GM11168 (cell line): ENCODE measurements around the gene MOB3A.
"Not testable (repeated sequence)": the region's sequence is repeated elsewhere in the genome, so short reads cannot be mapped to it uniquely, and the experiment has no call there.

Experiments
- in situ Hi-C: fragments of 300-500 bp; cut with MboI; formaldehyde crosslinking; loops from one replicate; pipeline ENCODE4 v1.12.0; 2022; ENCODE audit warnings: low sequenced_read_pairs; ENCODE audit not compliant: unreplicated experiment

MOB3A gene

DNA sequence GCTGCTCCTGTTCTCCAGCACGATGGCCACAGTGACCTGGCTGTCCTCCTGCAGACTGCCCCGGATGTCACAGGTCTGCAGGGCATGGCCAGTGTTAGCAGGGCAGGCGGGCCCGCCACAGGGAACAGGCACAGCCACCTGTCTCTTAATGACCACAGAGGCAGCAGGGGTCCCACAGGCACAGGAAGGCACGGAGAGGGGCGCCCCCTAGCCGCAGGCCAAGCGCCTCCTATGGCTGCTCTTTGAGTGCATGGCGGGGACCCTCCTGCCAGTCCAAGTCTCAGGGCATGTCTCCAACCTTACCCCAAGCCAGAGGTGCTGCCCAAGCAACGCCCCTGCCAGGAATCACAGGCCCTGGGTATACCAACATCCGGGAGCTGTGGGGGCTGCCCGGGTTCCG, 14.7 kb upstream of the MOB3A start:
- in situ Hi-C loops = no loop called here

DNA sequence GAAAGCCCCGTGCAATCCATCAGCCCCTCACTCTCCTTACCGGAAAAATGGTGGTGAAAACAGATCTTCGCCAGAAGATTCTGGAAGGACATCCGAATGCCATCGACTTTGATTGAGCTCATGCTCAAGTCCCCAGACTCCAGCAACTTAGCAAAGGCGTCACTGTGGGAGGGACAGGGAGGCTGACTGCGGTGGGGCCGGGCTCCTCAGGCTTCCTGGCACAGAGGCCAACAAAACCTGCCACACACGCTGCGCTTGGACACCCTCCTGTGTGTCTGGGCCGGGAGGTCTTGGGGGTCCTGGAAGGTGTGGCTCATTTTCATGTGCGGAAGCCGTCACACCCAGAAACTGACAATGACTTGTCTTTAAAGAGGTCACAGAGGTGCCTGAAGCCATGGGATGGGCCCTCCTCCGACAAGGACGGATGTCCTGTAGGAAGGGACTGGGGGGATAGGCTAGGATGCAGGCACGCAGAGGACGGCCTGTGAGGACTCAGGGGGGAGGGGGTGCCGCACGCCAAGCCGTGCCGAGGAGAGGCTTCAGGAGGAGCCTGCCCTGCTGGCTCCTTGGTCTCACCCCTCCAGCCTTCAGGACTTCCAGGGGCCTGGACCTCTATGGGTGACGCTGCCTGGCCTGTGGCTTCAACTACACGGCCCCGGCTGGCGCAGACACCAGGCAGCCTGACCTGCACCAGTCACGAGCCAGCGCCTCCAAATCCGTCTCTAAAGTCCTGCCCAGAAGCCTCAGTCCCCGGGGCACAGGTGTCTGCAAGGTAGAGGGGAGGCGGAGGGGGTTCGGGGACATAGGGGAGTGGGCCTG, 13.1 kb upstream of the MOB3A start:
- in situ Hi-C loops = no loop called here

DNA sequence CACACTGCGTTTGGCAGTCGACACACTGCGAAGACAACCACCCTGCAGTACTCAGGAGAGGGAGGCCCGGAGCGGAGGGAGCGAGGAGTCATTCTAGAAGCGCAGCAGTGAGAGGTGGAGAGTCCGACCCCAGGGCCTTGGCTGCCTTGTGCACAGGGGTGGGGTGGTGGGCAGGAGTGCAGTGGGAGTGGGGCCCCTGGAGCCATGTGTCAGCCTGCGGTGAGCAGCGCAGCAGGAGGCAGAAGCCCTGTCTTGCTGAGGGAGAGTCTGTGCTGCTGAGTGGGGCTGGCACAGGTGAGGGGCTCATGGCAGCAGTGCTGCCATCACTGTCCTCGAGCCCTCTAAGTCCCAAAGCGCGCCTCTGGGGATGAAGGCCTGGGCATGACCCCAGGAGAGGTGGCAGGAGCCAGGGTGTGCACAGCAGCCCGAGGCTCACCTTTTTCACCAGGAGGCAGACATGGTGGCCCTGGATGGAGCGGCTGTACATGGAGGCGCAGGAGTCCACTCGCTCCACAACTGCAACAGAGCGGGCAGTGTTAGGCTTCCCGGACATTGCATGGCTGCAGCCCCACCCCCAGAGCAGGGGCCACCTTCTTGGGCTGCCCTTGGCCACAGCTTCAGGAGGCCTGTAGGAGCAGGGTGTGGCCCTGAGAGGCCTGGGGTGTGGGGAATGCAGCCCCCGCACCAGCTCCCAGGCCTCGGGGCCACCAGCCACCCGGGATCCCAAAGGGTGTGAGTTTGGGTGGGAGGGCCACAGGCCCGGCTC, 12.3 kb upstream of the MOB3A start:
- in situ Hi-C loops = no loop called here

DNA sequence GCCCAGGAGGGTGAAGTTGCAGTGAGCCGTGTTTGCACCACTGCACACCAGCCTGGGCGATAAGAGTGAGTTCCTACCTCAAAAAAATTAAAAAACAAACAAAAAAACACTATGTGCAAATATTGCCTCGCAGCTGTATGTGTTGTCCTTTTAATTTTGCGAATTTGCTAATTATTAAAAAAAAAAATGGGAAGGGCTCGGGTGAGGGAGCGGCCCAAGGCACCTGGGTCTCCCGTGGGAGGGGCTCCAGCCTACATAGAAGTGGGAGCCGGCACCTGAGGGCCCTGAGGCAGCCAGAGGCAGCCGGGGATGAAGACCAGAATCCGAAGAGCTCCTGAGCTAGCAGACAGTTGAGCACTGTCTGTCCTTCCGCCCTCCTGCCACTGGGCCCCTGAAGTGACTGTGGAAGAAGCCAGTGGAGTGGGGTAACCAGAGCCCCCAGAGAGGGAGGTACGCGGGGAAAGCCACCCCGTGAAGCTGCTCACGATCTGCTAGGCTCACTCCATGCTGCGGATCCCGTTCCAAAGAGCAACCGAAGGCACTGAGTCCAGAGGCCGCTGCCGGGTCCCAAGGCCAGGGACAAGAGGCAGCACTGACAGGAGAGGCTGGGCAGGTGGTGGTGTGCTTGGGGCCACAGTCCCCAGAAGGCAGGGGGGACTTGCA, 7.0 kb upstream of the MOB3A start:
- in situ Hi-C loops = no loop called here

DNA sequence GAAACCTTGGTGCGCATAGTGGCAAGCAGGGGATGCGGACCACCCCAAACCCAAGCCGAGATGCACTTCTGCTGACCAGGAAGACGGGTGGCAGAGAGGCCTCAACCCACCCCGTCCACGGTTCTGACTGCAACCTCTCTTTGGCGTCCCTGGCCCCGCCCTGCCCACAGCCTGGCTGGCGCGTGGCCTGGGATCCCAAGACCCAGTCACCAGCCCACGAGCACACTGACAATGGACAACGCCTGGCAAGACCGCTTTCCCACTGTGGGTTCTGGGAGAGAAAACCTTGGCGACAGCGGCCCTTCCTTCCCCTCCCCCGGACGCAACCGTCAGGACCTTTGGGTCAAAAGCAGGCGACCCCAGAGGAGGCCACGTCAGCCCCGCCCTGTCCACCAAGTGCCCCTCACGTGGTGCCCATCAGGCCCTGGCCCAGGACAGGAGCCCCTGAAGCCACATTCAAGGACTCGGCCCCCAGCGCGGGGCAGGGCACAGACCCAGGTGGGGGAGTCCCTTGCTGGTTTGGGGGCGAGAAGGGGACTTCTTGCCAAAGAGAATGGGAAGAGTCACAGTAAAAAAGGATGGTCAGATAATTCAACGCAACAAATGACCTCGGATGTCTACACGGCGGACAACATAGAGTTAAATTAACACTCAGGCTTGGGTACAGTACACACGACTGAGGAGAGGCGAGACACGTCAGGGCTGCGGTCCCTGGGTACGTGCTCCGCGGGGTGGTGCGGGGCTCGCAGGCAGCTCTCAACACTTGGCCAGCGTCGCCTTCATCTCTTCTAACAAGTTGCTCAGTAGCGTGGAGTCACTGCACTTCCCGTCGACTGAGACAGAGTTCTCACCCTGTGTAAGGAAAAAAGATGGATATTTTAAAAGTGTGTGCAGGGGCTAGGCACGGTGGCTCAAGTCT, 5.5 kb upstream of the MOB3A start:
- in situ Hi-C loops = no loop called here

DNA sequence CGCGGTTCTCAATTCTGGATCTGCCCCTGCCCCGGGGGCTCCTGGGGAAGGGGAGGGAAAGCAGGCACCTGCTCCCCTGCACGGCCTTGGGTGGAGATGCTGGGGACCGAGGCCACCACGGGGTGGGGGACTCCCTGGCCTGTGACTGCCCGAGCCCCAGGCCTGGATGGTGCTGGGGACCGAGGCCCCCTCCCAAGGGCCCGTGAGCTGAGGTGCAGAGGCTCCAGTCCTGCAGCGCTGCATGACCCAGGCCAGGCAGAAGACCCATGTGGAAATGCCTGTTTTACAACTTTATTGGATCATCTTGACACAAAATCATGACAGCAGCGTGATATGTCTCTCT, 4.6 kb upstream of the MOB3A start:
- in situ Hi-C loops = no loop called here

DNA sequence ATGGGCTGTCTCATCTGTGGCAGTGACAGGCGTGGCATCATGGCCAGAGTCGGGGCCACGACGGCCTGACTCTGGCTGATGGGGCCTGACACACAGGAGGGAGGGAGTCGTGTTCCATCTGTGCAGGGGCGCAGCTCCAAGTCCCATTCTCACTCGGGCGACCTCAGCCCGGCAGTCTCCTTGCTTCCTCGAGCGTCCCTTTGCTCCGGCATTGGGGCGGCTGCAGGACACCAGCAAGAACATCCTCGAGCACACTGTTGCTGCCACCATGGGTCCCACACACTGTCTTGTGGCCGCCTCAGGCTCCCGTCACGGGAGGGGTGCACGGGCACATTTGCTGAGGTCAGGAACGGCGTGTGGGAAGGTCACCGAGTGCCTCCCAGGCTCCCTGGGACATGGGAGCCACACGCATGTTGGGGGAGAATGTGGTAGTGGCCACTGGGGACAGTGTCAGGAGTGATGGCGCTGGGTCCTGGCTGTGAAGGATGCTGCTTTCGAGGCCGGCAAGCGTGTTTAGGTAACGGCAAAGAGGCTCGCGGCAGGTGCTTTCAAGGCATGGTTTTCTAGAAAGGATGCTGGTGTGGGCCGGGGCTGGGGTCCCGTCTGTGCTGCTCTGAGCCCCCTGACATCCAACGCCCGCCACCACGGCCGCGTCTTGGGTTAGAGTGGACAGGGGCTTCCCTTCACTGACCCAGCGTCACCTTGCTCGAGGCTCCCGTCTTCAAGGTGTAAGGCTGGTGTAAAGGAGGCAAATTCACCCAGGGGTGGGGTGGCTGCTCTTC, 4.0 kb upstream of the MOB3A start:
- in situ Hi-C loops = no loop called here

DNA sequence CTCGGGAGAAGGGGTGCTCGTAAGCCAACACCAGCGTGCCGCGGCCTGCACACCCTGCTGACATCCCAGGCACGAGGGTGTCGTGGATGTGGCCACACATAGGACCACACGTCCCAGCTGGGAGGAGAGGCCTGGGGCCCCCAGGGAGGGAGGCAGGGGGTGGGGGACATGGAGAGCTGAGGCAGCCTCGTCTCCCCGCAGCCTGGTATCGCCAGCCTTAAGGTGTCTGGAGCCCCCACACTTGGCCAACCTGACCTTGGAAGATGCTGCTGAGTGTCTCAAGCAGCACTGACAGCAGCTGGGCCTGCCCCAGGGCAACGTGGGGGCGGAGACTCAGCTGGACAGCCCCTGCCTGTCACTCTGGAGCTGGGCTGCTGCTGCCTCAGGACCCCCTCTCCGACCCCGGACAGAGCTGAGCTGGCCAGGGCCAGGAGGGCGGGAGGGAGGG, 3.0 kb upstream of the MOB3A start:
- in situ Hi-C loops = no loop called here

DNA sequence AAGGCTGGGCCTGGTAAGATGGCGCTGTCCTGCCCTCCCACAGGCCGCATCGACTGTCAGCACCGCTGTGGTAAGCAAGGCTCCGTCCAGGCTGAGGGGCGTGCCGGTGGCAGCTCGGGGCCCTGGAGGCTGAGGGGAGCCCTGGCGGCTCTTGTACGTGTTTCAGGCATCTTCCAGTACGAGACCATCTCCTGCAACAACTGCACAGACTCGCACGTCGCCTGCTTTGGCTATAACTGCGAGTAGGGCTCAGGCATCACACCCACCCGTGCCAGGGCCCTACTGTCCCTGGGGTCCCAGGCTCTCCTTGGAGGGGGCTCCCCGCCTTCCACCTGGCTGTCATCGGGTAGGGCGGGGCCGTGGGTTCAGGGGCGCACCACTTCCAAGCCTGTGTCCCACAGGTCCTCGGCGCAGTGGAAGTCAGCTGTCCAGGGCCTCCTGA, 1.8 kb upstream of the MOB3A start:
- in situ Hi-C loops = no loop called here

DNA sequence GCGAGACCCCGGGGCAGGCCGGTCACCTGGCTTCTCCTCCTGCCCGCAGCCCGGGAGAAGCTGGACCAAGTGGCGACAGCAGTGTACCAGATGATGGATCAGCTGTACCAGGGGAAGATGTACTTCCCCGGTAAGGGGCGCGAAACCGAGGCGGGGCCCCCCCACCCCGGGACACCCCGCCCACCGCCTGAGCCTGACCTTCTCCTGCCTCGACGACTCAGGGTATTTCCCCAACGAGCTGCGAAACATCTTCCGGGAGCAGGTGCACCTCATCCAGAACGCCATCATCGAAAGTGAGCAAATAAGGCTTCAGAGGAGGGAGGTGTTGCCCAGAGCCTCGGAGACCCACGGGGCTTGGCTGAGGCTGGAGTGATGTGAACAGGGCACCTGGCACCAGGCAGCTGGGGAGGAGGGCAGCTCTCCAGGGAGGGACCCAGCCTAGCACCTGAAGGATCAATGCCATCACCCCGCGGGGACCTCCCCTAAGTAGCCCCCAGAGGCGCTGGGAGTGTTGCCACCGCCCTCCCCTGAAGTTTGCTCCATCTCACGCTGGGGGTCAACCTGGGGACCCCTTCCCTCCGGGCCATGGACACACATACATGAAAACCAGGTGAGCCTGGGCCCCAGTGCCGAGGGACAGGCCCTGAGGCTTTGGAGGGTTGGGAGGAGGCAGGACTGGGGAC, 1.2 kb upstream of the MOB3A start:
- in situ Hi-C loops = no loop called here

DNA sequence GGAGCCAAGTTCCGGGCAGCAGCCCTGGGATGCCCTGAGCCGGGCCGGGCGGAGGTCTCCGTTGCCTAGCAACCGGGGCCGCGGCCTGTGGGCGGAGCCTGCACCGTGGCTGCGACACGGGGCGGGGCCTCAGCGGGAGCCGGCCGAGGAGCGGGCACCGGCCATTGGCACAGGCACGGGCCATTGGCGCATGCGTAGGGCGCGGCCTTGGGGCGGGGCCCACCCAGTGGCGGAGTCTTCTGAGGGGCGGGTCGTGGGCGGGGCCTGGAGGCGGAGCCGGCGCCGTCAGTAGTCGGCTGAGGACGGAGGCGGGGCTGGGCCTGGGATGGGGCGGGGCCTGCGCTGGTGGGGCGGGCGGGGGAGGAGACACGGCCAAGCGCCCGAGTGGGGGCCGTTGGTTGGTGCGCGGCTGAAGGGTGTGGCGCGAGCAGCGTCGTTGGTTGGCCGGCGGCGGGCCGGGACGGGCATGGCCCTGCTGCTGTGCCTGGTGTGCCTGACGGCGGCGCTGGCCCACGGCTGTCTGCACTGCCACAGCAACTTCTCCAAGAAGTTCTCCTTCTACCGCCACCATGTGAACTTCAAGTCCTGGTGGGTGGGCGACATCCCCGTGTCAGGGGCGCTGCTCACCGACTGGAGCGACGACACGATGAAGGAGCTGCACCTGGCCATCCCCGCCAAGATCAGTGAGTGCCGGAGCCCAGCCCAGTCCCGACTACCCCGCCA, 515 bp upstream of the MOB3A start, which contains the start of gene IZUMO4:
TSS of gene IZUMO4 (plus strand) at position 436 of the 723 bp plus-strand sequence. CDS start at position 467, 31 bp downstream.
- in situ Hi-C loops = no loop called here

DNA sequence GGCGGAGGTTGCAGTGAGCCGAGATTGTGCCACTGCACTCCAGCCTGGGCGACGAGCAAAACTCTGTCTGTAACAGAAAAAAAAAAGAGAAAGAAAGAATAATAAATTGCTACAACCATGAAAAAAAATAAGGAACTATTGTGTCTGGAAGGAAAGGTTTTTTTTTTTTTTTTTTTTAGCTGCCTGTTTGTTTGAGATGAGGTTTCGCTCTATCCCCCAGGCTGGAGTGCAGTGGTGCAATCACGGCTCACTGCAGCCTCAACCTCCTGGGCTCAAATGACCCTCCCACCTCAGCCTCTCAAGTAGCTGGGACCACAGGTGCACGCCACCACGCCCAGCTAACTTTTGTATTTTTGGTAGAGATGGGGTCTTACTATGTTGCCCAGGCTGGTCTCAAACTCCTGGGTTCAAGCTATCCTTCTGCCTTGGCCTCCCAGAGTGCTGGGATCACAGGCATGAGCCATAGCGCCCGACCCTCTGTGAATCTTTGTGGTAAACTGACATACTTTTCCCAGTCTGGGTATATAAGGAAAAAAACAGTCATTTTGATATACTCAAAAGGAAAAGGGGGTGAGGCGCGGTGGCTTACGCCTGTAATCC, 4.1 kb downstream of the MOB3A start:
- in situ Hi-C loops = not testable (repeated sequence)

DNA sequence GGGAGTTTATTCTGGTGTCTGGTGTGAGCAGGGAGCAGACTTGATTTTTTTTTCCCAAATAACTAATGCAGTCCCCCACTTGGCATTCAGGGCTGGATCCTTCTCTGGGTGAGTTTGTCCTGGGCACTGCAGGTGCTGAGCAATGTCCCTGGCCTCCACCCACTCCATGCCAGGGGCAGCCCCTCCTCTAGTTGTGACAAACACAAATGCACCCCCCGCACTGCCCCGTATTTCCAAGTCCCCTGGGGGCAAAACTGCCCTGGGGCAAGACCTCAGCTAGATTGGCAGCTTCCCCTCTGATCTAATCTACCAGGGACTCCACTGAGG, 6.4 kb downstream of the MOB3A start:
- in situ Hi-C loops = no loop called here

DNA sequence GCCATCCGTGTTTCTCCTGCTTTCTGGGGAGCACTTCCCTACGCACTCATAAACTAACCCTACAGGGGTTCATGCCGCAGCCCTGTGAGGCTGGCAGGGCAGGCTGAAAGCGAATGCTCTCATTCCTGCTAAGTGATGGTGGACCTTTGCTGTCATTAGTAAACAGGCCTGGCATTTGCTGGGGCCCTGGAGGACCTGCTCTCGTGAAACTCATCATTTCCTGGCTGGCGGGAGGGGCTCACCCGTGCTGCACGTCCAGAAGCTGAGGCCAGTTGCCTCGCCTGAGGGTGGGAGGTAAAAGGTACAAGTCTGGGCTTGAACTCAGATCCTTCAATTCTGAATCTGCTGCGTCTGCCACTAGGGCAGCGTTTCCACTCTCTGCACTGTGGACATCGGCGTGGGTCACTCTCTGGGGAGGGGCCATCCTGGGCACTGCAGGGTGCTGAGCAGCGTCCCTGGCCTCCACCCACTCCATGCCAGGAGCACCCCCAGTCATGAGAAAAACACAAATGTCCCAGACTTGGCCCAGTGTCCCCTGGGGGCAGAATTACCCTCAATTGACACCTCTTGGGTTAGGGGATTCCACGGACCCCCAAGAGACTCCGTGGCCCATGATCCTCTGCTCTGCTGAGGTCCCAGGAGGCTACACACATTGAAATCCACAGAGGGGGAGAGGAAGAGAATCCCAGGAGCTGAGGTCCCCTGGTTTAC, 7.0 kb downstream of the MOB3A start:
- in situ Hi-C loops = no loop called here

DNA sequence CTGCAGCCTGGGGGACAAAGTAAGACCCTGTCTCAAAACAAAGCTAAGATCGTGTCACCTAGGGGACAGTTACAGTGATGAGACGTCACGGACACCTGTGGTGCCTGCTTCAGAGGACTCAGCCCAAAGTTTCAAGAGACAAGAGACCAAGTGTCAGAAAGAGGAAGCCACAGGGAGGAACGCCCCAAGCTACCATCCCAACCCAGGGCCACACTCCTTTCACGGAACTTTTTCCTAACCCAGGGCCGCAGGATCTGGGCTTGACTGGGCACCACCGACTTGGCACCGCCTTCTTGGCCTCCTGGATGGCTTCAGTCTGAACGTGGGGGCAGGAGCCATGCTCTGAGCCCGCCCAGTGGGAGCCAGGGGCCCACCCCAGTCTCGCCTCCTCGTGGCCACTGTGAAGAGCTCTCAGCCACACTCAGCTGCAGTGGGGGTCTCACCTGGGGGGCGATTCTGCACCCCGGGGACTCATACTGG, 8.5 kb downstream of the MOB3A start:
- in situ Hi-C loops = no loop called here

DNA sequence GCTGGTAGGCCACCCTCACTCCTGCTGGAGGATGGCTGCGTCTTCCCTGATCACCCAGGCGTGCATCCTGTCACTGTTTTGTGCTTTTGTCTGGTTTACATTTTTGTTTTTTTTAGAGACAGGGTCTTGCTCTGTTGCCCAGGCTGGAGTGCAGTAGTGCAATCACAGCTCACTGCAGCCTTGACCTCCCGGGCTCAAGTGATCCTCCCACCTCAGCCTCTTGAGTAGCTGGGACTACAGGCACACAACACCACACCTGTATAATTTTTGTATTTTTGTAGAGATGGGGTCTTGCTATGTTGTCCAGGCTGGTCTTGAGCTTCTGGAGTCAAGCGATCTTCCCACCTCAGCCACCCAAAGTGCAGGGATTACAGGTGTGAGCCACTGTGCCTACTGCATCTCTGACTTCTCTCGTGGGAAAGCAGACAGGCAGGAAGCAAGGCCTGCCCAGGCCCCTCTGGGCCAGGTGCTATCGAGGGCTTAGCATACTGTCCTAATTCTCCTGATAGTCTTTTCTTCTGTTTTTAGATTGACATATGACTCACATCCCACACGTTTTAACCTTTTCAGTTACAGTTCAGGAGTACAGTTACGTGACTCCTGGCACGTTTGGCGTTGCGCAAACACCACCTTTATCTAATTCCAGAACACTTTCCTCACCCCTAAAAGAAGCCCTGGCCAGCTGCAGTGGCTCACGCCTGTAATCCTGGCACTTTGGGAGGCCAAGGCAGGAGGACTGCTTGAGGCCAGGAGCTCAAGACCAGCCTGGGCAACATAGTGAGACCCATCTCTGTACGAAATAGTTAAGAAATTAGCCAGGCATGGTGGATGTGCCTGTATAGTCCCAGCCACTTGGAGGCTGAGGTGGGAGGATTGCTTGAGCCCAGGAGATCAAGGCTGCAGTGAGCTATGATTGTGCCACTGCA, 9.2 kb downstream of the MOB3A start:
- in situ Hi-C loops = not testable (repeated sequence)
